Adrenal gland (tissue), 12 donors: ENCODE results near the gene ERBB2. TPM values are rescaled to one million over a fixed set of nuclear protein-coding genes. Genes with fewer than 3 reads are reported as not detected.
A peak's percentile ranks its signal among the peaks of the same experiment; 100 is the strongest.

ENCODE experiments used
- DNase-seq, 7 donors: peaks; one replicate each; pipeline ENCODE4 v3.0.0-alpha.2; 2019 to 2020
- H3K27ac ChIP-seq, 5 donors: fragments of 200-600 bp; sonication (generic) in 4 of 5; 1 replicate in 3 of 5; 2 replicates in 2 of 5; pipeline versions ENCODE4 v1.5.1 to v1.8.0; 2016 to 2020; ENCODE audit warnings: mild to moderate bottlenecking in 1 of 5
- H3K27me3 ChIP-seq: fragments of 200-600 bp; 2 replicates; pipeline ENCODE4 v1.8.0; 2021
- H3K36me3 ChIP-seq, 2 donors: fragments of 200-600 bp; replicated peaks in 1 of 2; 1 replicate in 1 of 2; 2 replicates in 1 of 2; pipeline versions ENCODE4 v1.5.1 to v1.8.0; 2018 to 2022
- H3K4me1 ChIP-seq, 2 donors: fragments of 200-600 bp; replicated peaks in 1 of 2; 1 replicate in 1 of 2; 2 replicates in 1 of 2; pipeline versions ENCODE4 v1.5.1 to v1.8.0; 2018 to 2021
- H3K4me3 ChIP-seq, 4 donors: fragments of 200-600 bp; sonication (generic) in 3 of 4; one replicate each; pipeline ENCODE4 v1.5.1; 2016 to 2018
- H3K9me3 ChIP-seq, 3 donors: fragments of 200-600 bp; sonication (generic) in 1 of 3; replicated peaks in 1 of 3; 1 replicate in 2 of 3; 2 replicates in 1 of 3; pipeline versions ENCODE4 v1.5.1 to v1.8.0; 2016 to 2021
- POLR2A ChIP-seq, 2 donors: fragments of 450-650 bp; IDR thresholded peaks; one replicate each; pipeline ENCODE4 v1.6.1; 2017; ENCODE audit warnings: antibody characterized with exemption in 2 of 2, mild to moderate bottlenecking in 2 of 2, moderate library complexity in 1 of 2
- WGBS, 4 donors: extraction: QIAGEN DNeasy Blood & Tissue Kit in 2 of 4; methylation state at CpG; one replicate each; pipeline versions ENCODE4 v1.1.5 to v1.1.7; 2013 to 2017; 5-methylcytosine and 5-hydroxymethylcytosine counted together
- intact Hi-C, 2 donors: fragments of 100-400 bp; cut with DNase I; formaldehyde crosslinking; loops; one replicate each; pipeline versions ENCODE4 v1.14.1 to v1.15.0; 2022 to 2023
- polyA plus RNA-seq, 3 donors: library from polyadenylated mRNA; stranded (reverse); fragments of 200-250 nt in 2 of 3; fragments of 350-450 nt in 1 of 3; fragmentation: Illumina TruSeq in 1 of 3; extraction: RNeasy Lipid Tissue Mini Kit (QIAGEN cat#74804) in 1 of 3; gene quantifications; one replicate each; pipeline ENCODE4 v1.2.3, GENCODE V29; 2013 to 2014
- total RNA-seq, 9 donors: library from RNA; depleted of rRNA in 4 of 9; stranded (reverse); fragments of >200 nt in 4 of 9; fragments of 120-200 nt in 1 of 9; fragmentation: NEBNext Ultra II Directional in 1 of 9; extraction: Animal tissue kit (Norgen Biotek cat#: 25700) in 1 of 9; gene quantifications; one replicate each; pipeline versions ENCODE4 v1.1.0 to v1.2.4, GENCODE V29; 2013 to 2023
- TF ChIP-seq, protein P1 (sequence below), 6 experiments: fragments of 450-650 bp in 4 of 6; fragments of 200-600 bp in 2 of 6; sonication (generic) in 1 of 6; IDR thresholded peaks; 1 replicate in 5 of 6; 2 replicates in 1 of 6; pipeline versions ENCODE4 v1.5.1 to v1.8.0; 2016 to 2021; ENCODE audit warnings: antibody characterized with exemption in 6 of 6, mild to moderate bottlenecking in 2 of 6, moderate library complexity in 1 of 6
- donor health status: healthy with polysubstance abuse.
- donor health status: Bipolar disorder and iron deficiency.
- donor health status: DM: yes; HTN: yes; CAD: no.
- donor health status: DM: no; HTN: no; CAD: no.
- donor health status: DM: no; HTN: no; CAD: no.
- donor health status: DM: yes; HTN: yes; CAD: no.

Gene ERBB2
- total and polyA plus RNA-seq, 12 donors: 4.8 to 16.9 (median 11.9) TPM

DNA sequence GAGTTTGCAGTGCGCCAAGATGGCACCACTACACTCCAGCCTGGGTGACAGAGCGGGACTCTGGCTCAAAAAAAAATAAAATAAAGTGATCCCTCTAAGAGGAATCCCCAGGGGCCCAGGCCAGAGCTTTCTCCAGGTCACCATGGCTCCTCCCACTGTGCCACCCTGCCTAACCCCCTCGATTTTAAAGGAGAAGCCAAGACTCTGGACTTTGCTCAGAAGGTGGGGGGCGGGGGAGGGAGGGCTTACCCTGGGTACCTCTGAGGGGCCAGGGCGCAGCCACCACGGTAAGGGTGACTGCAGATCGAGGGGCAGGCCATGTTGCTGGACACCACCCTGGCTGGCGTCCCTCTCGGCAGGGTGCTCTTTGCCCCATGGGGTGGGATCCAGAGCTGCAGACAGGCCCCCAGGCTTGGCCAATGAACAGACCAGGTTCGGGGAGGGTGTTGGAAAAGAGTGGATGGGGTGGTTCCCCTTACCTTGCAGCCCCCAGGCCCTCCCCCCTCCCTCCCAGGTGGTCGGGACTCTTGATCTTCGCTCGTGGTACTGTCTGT lies 37.4 kb downstream of the ERBB2 start:
- DNase-seq: no peak
- intact Hi-C loops: no loop called here
- H3K4me3 ChIP-seq: peak overlapping the region in 1 of 4 donors; percentile 37
- H3K27ac ChIP-seq: no peak overlapping the region
- H3K36me3 ChIP-seq: no peaks in the 10 kb centered on the region
- peaks cover 7 to 20% of the 10 kb centered on the region in 2 donors for H3K4me1 ChIP-seq
- no peak for TF ChIP-seq POLR2A (IDR thresholded peaks at IDR 0.05)
- TF ChIP-seq, protein P1, sequence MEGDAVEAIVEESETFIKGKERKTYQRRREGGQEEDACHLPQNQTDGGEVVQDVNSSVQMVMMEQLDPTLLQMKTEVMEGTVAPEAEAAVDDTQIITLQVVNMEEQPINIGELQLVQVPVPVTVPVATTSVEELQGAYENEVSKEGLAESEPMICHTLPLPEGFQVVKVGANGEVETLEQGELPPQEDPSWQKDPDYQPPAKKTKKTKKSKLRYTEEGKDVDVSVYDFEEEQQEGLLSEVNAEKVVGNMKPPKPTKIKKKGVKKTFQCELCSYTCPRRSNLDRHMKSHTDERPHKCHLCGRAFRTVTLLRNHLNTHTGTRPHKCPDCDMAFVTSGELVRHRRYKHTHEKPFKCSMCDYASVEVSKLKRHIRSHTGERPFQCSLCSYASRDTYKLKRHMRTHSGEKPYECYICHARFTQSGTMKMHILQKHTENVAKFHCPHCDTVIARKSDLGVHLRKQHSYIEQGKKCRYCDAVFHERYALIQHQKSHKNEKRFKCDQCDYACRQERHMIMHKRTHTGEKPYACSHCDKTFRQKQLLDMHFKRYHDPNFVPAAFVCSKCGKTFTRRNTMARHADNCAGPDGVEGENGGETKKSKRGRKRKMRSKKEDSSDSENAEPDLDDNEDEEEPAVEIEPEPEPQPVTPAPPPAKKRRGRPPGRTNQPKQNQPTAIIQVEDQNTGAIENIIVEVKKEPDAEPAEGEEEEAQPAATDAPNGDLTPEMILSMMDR (IDR thresholded peaks at IDR 0.05): no peak
- no peaks in the 10 kb centered on the region for H3K9me3 ChIP-seq
- peaks cover 39% of the 10 kb centered on the region for H3K27me3 ChIP-seq
- WGBS, 4 donors: 47 to 52% (median 49%) methylated on average over 7 to 13 of the region's 13 CpGs

DNA sequence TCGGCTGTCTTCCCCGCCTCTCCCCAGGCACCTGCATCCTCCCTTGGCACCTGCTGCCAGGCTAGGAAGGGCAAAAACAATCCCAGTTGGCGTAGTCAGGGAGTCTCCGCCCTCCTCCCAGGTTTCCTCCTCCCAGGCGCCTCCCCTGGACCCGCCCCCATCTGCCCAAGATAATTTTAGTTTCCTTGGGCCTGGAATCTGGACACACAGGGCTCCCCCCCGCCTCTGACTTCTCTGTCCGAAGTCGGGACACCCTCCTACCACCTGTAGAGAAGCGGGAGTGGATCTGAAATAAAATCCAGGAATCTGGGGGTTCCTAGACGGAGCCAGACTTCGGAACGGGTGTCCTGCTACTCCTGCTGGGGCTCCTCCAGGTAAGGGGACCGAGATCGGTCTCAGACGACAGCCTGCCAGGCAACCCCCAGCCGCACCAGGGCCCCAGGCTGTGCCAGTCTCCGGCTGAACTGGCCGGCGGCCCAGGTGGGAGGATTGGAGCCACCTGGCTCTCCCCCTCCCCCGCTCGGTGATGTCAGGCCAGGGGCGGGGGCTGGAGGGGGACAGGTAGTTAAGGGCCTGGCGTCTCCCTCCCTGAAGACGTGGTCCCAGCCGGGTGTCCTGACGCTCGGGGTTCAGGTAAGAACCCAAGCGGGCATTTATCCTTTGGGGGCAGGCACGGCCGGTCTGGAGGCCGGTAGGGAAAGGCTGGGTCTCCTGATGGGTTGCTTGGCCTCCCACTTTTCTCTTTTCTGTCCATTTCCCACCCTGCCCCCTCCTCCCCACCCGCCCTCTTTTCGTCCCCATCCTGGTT lies 38.1 kb downstream of the ERBB2 start, which contains the start of gene GRB7:
GRB7 (plus strand) TSS at position 179 of the 808 bp plus-strand sequence. CDS start 4,364 bp downstream, outside the sequence.
- intact Hi-C loops: no loop called here
- no peak within 1 kb of the TSS for H3K27ac ChIP-seq
- TF ChIP-seq, protein P1 (IDR thresholded peaks at IDR 0.05): no peak
- no peak for TF ChIP-seq POLR2A (IDR thresholded peaks at IDR 0.05)
- WGBS, 4 donors: 5 to 9% (median 9%) methylated on average over 17 to 34 of the region's 34 CpGs
- H3K9me3 ChIP-seq: no peaks in the 10 kb centered on the region
- peaks cover 7 to 20% of the 10 kb centered on the region in 2 donors for H3K4me1 ChIP-seq
- peak in 1 of 7 donors; percentile 23 for DNase-seq
- peak within 1 kb of the TSS in 1 of 4 donors; percentile 37 for H3K4me3 ChIP-seq
- no peaks in the 10 kb centered on the region for H3K36me3 ChIP-seq
- peaks cover 40% of the 10 kb centered on the region for H3K27me3 ChIP-seq

- H3K27ac ChIP-seq: no peak overlapping the region
- peaks cover 46% of the 10 kb centered on the region for H3K27me3 ChIP-seq
- WGBS, 4 donors: 1 to 5% (median 3%) methylated on average over 8 to 13 of the region's 13 CpGs
- intact Hi-C loops: no loop called here
- H3K9me3 ChIP-seq: no peaks in the 10 kb centered on the region
- no peak for DNase-seq
- peak overlapping the region in 1 of 4 donors; percentile 11 for H3K4me3 ChIP-seq
- no peaks in the 10 kb centered on the region for H3K36me3 ChIP-seq
- H3K4me1 ChIP-seq: peaks cover 7 to 20% of the 10 kb centered on the region in 2 donors
- TF ChIP-seq, protein P1 (IDR thresholded peaks at IDR 0.05): no peak
- TF ChIP-seq POLR2A (IDR thresholded peaks at IDR 0.05): no peak
Observed at GRCh38 chr17:39738568-39738901, 38.7 kb downstream of the ERBB2 start.

- peak overlapping the region in 1 of 4 donors; percentile 11 for H3K4me3 ChIP-seq
- peak in 1 of 7 donors; percentile 16 for DNase-seq
Observed at GRCh38 chr17:39738983-39739884, 39.4 kb downstream of the ERBB2 start.

More at GRCh38 chr17:39738983-39739884, 39.4 kb downstream of the ERBB2 start:
- H3K27ac ChIP-seq: no peak overlapping the region
- H3K36me3 ChIP-seq: no peaks in the 10 kb centered on the region
- TF ChIP-seq, protein P1 (IDR thresholded peaks at IDR 0.05): no peak
- TF ChIP-seq POLR2A (IDR thresholded peaks at IDR 0.05): no peak
- H3K27me3 ChIP-seq: peaks cover 46% of the 10 kb centered on the region
- 13 to 20% (median 15%) methylated on average over 20 to 32 of the region's 32 CpGs for WGBS, 4 donors
- peaks cover 7 to 20% of the 10 kb centered on the region in 2 donors for H3K4me1 ChIP-seq
- no peaks in the 10 kb centered on the region for H3K9me3 ChIP-seq
- intact Hi-C loops: no loop called here
